ENCODE data around the gene FBLN5.

DNA sequence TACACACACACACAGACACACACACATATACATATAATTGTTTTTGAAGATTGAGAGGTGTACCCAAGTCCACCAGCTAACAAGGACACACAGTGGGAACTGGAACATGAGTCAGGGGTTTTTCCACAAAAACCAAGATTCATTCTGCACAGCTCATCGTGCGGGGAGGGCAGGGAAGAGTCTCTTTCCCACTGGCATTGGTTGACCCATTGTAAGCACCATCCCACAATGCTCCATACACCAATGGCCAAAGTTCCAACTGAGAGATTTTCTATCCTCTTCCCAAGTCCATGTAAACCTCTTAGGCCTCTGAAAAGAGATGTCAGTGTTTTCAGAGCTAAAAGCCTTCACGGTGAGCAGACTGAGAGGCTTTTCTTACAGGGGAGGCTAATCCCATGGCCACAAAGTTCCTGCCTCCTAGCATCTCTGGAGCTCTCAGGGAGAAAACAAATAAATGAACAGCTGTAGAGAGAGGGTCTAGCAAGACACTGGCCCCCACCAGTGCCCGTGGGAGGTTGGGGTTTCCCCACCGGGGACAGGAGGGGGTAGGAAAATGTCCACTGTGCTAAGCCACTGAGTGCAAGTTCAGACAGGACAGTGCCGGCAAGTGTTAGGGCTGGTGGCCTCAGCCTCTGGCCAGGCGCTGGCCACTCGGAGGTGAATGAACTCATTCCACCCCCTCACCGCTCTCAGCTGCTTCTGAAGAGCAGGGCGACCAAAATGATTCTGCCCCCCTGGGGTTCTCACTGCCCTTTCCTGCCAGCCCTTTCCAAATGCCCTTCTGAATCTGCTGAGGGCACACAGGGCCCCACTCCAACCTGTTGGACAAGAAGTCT is 58.6 kb downstream of the FBLN5 start:
- TF ChIP-seq, protein P1, sequence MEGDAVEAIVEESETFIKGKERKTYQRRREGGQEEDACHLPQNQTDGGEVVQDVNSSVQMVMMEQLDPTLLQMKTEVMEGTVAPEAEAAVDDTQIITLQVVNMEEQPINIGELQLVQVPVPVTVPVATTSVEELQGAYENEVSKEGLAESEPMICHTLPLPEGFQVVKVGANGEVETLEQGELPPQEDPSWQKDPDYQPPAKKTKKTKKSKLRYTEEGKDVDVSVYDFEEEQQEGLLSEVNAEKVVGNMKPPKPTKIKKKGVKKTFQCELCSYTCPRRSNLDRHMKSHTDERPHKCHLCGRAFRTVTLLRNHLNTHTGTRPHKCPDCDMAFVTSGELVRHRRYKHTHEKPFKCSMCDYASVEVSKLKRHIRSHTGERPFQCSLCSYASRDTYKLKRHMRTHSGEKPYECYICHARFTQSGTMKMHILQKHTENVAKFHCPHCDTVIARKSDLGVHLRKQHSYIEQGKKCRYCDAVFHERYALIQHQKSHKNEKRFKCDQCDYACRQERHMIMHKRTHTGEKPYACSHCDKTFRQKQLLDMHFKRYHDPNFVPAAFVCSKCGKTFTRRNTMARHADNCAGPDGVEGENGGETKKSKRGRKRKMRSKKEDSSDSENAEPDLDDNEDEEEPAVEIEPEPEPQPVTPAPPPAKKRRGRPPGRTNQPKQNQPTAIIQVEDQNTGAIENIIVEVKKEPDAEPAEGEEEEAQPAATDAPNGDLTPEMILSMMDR (IDR thresholded peaks at IDR 0.05): no peak
- TF ChIP-seq POLR2A (IDR thresholded peaks at IDR 0.05; ENCODE audit: low read depth): no peak
- no peak for TF ChIP-seq EP300 (IDR thresholded peaks at IDR 0.05)
